ENCODE data around the gene LINC00305. TPM values are rescaled to one million over a fixed set of nuclear protein-coding genes. Genes with fewer than 3 reads are reported as not detected.

LINC00305 gene
- total RNA-seq, 2 experiments from 2014 or later, result not detected

DNA sequence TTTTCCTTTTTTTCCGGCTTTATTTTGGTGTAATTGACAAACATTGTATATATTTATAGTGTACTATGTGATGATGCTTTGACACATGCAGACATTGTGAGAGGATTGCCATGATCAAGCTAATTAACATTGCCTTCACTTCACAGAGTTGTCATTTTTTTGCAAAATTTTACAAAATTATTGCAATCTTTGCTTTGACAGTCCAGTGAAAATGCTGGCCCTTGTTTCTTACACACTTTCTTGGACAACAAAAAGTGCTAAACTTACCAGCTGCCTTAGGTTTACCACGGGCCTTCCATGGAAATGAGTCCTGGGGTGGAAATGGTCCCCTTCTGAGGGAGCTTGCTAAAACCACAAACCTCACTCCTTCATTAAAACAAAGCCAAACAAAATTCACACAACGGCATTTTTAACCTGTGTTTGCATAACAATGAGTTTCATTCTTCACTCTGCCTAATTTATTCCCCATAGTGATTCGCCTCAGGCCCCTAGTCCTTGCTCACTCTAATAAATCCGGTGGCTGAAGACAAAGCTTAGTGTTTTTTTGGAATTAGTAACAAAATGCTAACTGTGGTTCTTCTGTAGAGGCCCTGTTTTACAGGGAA, 32.2 kb downstream of the LINC00305 start:
- ChIA-PET POLR2A (no interaction called here), CTCF (no interaction called here)

DNA sequence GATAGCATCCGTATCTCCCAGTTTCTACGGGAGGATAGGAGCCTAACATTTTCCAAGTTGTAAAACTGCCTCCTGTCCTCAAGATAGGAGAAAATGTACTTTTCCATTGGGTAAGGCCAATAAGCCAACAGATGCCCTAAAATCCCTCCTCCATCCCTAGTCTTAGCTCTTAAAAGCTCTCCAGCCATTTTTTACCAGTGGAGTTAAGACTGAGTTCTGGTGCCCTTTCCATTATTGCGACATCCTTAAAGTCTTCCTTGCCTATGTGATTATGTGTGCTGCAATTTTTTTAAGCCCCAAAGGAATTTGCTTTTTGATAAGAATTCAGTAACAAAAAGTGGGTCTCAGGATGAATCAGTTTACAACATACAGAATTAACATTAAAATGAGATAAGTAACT, 33.0 kb downstream of the LINC00305 start:
- CTCF ChIA-PET, result no interaction called here
- POLR2A ChIA-PET, result no interaction called here

DNA sequence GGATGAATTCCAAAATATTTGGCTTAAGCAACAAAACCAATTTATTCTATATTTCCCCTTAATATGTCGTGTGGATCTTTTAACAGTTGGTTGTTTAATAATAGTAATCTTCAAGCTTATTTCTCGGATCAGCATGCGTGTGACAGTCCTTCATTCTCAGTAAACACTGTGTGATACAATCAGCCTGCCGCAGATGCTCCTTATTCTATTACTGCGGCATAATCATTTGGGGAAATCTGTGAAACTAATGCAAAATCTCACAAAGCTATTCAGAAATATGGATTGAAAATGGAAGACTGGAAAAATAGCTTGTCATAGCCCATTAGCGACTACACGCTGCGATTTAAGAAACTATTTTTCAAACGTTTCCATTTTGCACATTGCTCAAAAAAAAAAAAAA, 36.9 kb downstream of the LINC00305 start:
- ChIA-PET CTCF (no interaction called here), POLR2A (no interaction called here)

DNA sequence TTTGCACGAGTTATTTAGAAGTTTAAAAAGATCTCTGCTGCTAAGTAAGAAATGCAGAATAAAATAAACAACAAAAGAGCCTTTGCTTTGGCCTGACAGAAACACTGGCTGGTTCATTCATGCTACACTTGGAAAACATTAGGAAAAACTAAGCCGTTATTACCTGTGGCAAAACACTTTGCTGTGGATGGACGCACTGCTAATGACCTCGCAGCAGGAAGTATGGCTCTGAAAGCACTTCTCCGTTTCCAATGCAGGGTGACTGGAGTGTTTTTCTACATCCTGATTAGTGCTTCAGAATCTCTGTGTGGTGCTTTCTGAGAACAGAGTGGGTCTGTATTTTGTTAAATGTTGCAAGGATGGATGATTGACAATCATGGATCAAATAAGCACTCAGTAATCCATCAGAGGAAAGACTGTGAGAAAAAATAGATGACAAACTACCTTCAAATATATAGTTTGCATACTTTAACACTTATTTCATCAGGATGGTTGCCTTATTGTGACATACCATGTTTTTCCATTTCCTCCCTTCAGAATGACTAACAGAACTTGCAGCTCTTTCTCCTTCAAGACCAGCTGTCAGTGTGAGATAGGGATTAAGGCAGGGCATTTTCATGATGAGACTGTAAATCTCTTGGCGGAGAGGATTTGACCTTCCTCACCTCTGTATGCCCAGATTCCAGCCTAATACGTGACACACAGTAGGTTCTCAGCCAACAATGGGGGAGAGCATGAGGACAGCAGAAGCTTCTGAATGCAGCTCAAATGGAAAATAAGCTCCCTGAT, 38.0 kb downstream of the LINC00305 start:
- ChIA-PET CTCF (no interaction called here), POLR2A (no interaction called here)

DNA sequence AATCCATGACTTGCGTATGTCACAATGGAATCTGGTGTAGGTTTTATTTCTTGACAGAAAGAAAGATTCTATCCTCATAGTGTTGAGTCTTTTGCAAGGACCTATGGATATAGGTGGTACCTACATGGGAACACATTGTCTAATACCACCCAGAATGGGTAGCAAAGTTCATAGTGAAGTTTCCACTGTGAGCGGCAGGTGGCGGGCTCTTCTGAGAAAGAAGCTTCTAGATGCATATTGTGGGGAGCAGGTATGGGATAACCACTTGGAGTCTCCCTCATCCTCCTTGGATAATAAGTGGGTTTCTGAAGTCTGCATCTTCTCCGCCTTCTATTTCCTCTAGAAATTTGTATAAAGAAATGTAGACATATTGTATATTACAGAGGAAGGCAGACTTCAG, 44.9 kb downstream of the LINC00305 start:
- ChIA-PET POLR2A (no interaction called here), CTCF (no interaction called here)

DNA sequence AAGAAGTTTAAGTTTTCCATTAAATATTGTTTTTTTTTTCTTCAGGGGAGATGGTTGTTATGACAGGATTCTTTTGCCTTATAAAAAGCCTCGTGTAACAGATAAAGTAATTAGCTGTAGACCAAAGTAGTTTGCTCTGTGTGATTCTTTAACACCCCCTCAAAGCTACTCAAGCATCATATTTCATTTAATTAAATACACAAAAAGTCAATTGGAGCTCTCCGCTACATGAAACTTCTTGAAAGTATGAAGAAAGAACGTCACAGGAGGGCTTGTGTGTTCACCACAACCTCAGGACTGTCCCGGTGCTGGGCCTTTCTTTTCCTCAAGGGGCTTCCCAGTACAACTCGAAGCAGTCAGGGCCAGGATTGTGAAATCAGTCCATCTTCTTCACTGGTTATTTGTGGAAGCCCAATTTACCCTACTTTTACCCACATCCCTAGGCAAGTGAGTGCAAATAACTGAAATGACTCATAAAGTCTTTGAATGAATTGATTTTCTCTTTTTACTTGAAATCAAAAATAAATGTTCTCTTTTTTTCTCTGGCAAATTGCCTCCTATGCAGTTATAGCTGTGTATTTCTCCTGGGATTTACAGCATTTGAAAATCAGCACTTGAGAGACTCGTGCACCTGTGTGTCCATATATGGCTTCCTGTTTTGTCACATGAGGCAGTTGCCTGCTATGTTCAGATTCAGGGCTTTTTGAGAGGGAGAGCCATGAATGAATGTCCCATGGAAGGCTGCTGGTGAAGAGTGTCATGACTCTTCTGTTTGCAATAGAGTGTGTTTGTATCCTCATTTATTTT, 48.6 kb downstream of the LINC00305 start:
- POLR2A ChIA-PET, result no interaction called here
- CTCF ChIA-PET, result no interaction called here

DNA sequence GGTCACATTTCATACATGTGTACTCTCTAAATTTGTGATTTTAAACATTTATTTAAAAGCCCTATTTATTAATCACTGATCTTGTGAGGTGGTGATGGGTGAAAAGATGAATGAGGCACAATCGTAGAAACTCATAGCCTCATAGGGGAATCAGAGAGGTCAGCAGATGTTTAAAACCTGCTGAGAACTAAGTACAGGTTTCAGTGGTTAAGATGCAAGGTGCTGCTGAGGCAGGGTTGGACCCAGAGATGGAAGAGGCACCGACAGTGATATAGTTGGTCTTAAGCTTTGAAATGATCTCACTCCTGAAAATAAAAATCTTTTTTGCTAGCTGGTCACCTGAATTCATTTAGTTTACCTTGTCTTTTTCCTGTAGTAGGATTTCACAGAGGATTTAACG, 49.6 kb downstream of the LINC00305 start:
- CTCF ChIA-PET, result no interaction called here

DNA sequence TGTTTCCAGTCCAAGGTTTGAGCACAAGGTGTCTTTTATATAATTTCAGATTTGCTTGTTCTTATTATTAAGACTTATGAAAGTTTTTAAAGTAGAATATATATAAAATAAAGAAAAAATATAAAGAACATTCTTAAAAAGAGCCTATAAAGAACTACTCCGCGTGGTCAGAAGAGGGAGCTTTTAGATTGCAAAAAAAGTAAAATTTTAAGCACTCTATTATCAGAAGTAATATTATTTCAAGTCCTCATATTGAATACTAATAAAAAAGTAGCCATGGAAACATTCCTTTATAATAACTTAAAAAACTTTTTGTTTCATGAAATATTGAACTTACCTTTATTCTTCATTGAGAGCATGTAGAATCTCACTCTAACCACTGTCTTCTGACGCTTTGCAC, 51.4 kb downstream of the LINC00305 start:
- CTCF ChIA-PET, result no interaction called here
- POLR2A ChIA-PET, result no interaction called here

More for the DNA sequence above, 49.6 kb downstream of the LINC00305 start:
- POLR2A ChIA-PET, result no interaction called here

DNA sequence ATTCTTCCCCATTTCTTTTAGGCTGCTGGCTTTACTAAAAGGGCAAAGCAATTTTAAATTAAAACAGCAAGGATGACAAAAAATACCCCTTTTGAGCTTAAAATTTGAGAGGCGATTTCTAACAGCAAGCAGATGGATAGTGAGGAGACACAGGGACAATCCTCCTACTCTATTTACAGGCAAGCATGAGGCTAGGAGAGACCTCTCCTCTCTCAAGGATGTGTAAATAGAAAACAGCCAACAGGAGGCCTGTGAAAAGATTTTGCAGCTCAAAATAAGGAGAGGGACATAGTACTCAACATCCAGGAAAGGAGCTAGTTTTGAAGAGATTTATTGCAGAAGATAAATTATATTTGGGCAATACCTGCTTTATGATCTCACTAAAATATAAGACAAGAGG, 53.8 kb downstream of the LINC00305 start:
- CTCF ChIA-PET, result no interaction called here
- POLR2A ChIA-PET, result no interaction called here

DNA sequence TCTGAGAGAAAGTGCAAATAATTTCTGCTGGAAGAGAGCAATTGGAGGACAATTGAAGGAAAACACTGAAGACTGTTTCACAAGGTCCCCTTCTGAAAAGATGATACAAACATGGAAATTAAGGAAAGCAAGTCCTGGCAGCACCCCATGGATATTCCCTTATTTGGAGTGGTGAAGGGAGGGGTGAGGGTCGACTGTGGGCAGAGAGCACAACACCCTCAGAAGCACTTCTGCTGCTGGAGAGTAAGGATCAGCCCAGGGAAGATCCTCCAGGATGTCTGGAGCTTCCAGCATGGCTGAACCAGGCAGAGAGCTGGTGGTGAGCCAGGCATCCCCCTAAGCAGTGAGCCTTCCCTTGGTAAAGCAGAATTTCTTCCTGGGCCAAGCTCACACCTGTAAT, 54.7 kb downstream of the LINC00305 start:
- ChIA-PET POLR2A (no interaction called here), CTCF (no interaction called here)

DNA sequence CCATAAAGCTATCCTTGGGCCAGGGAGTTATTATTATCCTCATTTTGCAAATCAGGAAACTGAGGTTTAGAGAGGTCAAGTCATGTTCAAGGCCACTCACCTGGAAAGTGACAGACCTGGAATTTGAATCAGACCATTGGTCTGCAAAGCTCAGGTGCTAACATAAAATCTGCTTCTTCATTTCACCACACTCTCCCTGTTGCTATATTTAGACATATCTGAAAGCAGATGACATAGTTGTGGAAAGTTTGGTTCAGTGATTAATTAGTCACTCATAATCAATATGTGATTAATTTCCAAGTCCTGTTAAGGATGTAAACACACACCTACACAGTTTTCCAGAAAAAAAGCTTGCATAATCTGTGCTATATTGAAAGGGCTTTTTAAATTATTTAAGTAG, 57.4 kb downstream of the LINC00305 start:
- POLR2A ChIA-PET, result no interaction called here
- CTCF ChIA-PET, result no interaction called here

DNA sequence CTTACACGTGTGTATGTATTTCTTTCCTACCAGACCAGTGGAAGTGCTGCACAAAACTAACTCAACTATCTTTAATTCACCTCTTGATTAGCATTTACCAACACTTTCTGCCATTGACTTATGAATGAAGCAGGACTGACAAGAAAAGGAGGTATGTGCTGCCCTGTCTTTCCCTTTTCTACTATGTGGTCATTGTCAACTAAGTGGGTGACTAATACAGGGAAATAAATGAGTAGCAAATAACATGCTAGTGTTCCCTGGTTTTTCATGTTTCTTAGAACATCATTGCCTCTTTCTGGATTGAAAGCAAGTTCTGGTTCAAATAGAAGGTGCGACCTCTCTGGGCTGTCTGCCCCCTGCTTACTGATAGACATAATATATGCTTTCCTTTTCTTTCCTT, 58.0 kb downstream of the LINC00305 start:
- ChIA-PET CTCF (no interaction called here), POLR2A (no interaction called here)

DNA sequence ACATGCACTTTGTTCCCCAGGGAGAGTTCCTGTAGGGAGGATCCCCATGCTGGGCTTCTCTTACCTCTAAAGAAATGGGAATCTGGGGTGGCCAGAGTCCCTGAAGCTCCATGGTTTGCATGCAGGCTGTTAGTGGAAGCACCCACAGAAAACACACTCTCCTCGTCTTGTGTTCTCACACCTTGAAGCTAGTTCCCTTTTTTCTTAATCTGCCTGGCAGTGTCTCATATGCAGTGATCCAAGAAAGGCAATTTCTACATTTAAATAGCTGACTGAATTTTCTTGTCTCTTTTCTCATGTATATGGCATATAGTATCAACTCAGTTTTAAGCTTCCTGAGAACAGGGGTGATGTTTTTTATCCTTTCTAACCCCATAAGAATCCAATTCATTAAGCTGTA, 65.0 kb downstream of the LINC00305 start:
- CTCF ChIA-PET, result interaction anchor here (0.6 kb wide), 1 partner anchor 9 kb away, joined by 3 read pairs; no protein-coding TSS in a partner anchor
- POLR2A ChIA-PET, result no interaction called here

DNA sequence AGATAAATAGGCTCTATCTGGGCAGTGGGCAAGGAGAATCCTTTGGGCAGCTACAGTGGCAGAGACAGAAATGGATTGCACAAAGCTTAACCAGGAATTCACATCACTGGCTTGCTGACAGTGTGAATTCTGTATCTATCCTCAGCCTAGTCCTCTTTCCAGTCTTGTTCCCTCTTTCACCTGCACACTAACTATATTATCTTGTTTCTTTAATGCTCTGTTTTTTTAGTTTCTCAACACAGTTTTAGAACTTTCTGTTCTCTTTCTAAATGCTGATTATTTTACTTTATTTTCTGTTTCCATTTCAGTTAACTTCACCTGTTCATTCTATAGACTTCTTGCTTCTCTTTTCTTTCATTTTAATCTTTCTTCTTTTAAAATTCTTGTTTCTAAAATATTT, 66.4 kb downstream of the LINC00305 start:
- ChIA-PET CTCF (no interaction called here), POLR2A (no interaction called here)

DNA sequence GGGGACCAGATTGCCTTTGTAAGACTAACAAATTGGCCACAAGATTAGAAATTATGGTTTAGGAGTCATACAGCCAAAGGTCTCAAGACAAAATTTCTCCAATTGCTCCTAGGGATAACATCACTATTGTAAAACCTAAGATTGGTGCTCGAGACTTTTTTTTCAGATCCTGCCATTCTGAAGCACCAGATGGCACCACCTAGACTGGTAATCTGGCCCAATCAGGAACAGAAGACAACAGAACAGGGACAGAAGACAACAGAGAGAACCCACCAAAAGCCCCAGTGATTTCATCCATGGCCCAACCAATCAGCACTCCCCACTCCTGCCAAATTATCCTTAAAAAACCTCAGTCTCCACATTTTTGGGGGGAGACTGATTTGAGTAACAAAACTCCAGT, 66.8 kb downstream of the LINC00305 start:
- ChIA-PET POLR2A (no interaction called here), CTCF (no interaction called here)

DNA sequence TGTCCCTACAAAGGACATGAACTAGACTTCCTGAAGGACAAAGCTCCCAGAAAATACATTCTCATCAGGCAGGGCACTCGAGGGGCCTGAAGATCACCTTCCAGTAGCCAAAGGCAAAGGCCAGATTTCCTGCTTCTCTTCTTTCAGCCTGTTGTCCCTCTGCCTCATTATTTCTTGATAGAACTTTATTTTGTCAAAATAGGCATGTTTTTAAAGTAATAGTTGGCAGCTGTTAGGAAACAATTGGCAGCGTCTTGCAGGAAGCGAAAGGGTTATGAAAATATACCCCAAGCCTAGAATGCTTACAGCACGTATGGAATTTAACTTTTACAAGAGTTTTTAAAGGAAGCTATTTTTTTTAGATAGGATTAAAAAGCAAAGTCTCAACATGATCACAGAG, 74.9 kb downstream of the LINC00305 start:
- ChIA-PET CTCF (no interaction called here), POLR2A (no interaction called here)

DNA sequence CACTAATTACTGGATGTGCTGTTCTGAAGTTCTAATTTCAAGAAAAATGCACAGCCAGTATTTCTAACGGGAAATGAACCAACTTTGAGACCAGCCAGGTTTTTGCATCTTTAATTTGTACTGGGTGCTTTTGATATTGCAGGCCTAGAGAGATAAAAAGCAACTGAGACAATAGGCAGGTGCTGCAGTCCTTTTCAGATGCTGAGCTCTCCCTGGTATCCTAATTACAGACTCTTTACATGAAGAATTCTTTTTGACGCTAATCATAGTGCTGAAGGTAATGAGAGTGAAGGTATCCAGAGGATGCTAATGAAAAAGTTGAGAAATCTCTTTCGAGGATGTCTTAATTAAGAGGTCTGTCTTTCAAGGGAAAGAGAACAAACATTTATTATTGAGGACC, 93.9 kb downstream of the LINC00305 start:
- CTCF ChIA-PET, result no interaction called here
- POLR2A ChIA-PET, result no interaction called here

DNA sequence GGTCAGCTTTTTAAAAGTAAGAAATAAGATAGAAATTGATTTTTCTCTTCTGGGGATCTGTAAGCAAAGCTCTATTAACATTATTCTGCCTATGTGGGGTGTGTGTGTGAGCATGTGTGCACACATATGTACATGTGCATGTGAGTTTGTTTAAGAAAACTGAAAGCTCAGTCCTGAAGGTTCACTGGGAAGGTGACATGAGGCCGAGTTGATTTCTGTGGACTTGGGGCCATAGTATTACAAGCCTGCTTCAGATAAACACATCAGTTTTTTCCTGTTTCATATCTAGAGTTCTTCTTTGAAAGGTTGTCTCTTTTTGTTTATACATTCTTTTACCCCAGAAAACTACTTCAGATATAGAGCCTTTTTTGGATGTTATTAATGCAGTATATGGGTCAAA, 95.6 kb downstream of the LINC00305 start:
- POLR2A ChIA-PET, result no interaction called here
- CTCF ChIA-PET, result no interaction called here

DNA sequence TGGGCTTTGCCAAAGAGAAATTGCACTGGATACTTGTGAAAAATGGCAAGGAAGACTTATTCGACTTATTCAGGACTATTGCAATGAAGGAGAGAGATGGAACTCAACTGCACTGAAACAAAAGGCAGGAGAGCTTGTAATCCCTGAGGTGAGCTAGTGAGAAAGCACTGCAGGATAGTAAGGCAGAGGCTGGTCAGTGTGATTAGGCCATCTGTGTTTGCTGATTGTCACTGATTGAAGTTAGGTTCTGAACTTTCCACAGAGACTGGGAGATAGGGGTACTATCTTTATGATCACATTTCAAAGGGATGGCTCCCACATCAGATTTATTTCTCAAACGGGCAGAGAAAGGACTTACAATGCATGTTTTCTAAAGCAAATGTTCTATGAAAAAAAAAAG, 96.1 kb downstream of the LINC00305 start:
- POLR2A ChIA-PET, result no interaction called here
- CTCF ChIA-PET, result no interaction called here

DNA sequence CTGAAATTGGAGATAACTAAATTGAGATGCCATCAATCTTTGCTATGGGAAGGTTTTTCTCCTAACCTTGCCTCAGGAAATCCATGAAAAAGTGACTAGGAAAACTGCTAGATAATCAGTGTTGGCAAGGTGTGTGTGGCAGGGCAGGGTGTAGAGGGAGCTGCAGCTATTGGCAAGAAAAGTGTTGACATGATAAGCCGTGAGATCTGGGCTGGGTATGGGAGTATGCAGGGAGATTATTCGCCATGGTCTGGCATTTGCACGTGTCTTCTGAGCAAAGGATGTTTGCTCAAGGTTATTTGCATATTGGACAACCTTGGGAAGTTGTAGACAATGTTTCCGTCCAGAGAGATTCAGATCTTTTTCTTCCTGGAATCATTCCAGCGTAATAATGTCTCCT, 104.3 kb downstream of the LINC00305 start:
- CTCF ChIA-PET, result no interaction called here

DNA sequence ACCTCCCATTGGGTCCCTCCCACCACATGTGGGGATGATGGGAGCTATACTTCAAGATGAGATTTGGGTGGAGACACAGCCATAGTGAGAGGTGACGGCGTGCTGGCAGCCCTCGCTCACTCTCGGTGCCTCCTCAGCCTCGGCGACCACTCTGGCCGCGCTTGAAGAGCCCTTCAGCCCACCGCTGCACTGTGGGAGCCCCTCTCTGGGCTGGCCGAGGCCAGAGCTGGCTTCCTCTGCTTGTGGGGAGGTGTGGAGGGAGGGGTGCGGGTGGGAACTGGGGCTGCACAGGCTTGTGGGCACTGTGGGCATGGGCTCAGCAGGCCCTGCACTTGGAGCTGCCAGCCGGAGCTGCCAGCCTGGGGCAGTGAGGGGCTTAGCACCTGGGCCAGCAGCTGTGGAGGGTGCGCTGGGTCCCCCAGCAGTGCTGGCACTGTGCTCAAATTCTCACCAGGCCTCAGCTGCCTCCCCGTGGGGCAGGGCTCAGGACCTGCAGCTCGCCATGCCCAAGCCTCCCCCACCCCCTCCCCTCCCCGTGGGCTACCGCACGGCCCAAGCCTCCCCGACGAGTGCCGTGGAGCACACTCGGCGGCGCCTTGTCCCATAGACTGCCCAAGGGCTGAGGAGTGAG, 106.0 kb downstream of the LINC00305 start:
- CTCF ChIA-PET, result no interaction called here
- POLR2A ChIA-PET, result no interaction called here

More for the DNA sequence above, 104.3 kb downstream of the LINC00305 start:
- POLR2A ChIA-PET, result no interaction called here

Measured in activated CD8-positive, alpha-beta memory T cell treated with anti-CD3 and anti-CD28 coated beads for 36 hours (primary cell).